K562 (cell line): ENCODE measurements around the gene MUC3A. TPM values are rescaled to one million over a fixed set of nuclear protein-coding genes. Genes with fewer than 3 reads are reported as not detected.

ENCODE experiments used
- ATAC-seq: fragments of 200-7000 bp; cut with Tn5 transposase; 3 replicates; pipeline ENCODE4 v1.9.1; 2020; ENCODE audit warnings: moderate library complexity
- BruUV-seq: library from RNA; stranded (reverse); fragments of 400-500 nt; replicated peaks from 2 replicates; lab custom pipeline; 2021; lab: Mats Ljungman, UMichigan
- CTCF ChIA-PET: fragments of 300-600 bp; formaldehyde crosslinking; extraction: SDS; loops from one replicate; lab custom pipeline; 2021; ENCODE audit warnings: low intra/inter-chr PET ratio; lab: Yijun Ruan, JAX
- POLR2A ChIA-PET: fragments of 300-600, 350-650 bp; sonication (Branson Sonifier 250); formaldehyde crosslinking; extraction: SDS; loops from one replicate; lab custom pipeline; 2021; ENCODE audit warnings: antibody characterized with exemption, inconsistent platforms; lab: Yijun Ruan, JAX
- DNase-seq, 4 experiments: peaks; one replicate each; pipeline versions ENCODE4 v3.0.0 to v3.0.0-alpha.2; 2011 to 2018; ENCODE audit warnings: low spot score in 3 of 4, mixed read lengths in 3 of 4; ENCODE audit errors: extremely low read depth in 1 of 4
- FAIRE-seq: peaks from 2 replicates; lab custom pipeline; 2011; peaks lifted over from hg19 to GRCh38; lab: Jason Lieb, UNC
- H2AFZ ChIP-seq: 2 replicates; pipeline ENCODE4 v1.6.0; 2011; ENCODE audit warnings: low read depth, low read length, control low read depth, inconsistent platforms
- H3K27ac ChIP-seq: fragments of 200-600 bp; 3 replicates; pipeline ENCODE4 v1.8.0; 2011; ENCODE audit warnings: low read depth, mild to moderate bottlenecking, control low read depth, inconsistent platforms, low read length, moderate library complexity, mixed read lengths; ENCODE audit errors: extremely low read depth
- H3K27me3 ChIP-seq, 2 experiments: fragments of 300-600 bp in 1 of 2; 2 replicates in 1 of 2; 3 replicates in 1 of 2; pipeline versions ENCODE4 v1.6.0 to v1.8.0; 2011; ENCODE audit warnings: inconsistent platforms in 2 of 2, low read length in 2 of 2, mild to moderate bottlenecking in 1 of 2, mixed read lengths in 1 of 2, moderate library complexity in 1 of 2; ENCODE audit not compliant: control insufficient read depth in 2 of 2, insufficient read depth in 2 of 2
- H3K36me3 ChIP-seq: fragments of 300-600 bp; 3 replicates; pipeline ENCODE4 v1.8.0; 2011; ENCODE audit warnings: mild to moderate bottlenecking, low read length, inconsistent platforms; ENCODE audit not compliant: control insufficient read depth, insufficient read depth
- H3K4me1 ChIP-seq, 2 experiments: fragments of 200-600 bp in 1 of 2; replicated peaks in 1 of 2; 2 replicates in 1 of 2; 3 replicates in 1 of 2; pipeline versions ENCODE4 v1.5.1 to v1.8.0; 2011; ENCODE audit warnings: inconsistent platforms in 2 of 2, low read length in 2 of 2, mild to moderate bottlenecking in 1 of 2, mixed read lengths in 1 of 2, moderate library complexity in 1 of 2; ENCODE audit not compliant: control insufficient read depth in 2 of 2, insufficient read depth in 2 of 2
- H3K4me2 ChIP-seq: 2 replicates; pipeline ENCODE4 v1.6.1; 2011; ENCODE audit warnings: low read length, control low read depth, inconsistent platforms, mixed read lengths; ENCODE audit not compliant: insufficient read depth
- H3K4me3 ChIP-seq: fragments of 200-600 bp; sonication (generic), shearing (Covaris generic); 2 replicates; pipeline ENCODE4 v1.5.1; 2016; ENCODE audit warnings: control low read depth, inconsistent platforms
- H3K79me2 ChIP-seq: fragments of 200-600 bp; 3 replicates; pipeline ENCODE4 v1.8.0; 2011; ENCODE audit warnings: low read length, inconsistent platforms; ENCODE audit not compliant: control insufficient read depth, insufficient read depth
- H3K9ac ChIP-seq, 2 experiments: 2 replicates each; pipeline versions ENCODE4 v1.6.0 to v1.6.1; 2011; ENCODE audit warnings: low read depth in 2 of 2, low read length in 2 of 2, control low read depth in 1 of 2, inconsistent platforms in 1 of 2, mild to moderate bottlenecking in 1 of 2, mixed read lengths in 1 of 2; ENCODE audit not compliant: insufficient read depth in 1 of 2
- H3K9me1 ChIP-seq: one replicate; pipeline ENCODE4 v1.6.0; 2011; ENCODE audit warnings: inconsistent platforms, mild to moderate bottlenecking, low read length, moderate library complexity; ENCODE audit not compliant: control insufficient read depth, insufficient read depth
- H3K9me3 ChIP-seq: replicated peaks from 2 replicates; pipeline ENCODE4 v1.5.1; 2011; ENCODE audit warnings: low read depth, low read length, inconsistent platforms; ENCODE audit not compliant: control insufficient read depth, insufficient read depth
- H4K20me1 ChIP-seq: replicated peaks from 2 replicates; pipeline ENCODE4 v1.6.1; 2011; ENCODE audit warnings: low read length, inconsistent platforms, mixed read lengths; ENCODE audit not compliant: control insufficient read depth, insufficient read depth
- CREB3 ChIP-seq: fragments of 450-650 bp; conservative IDR thresholded peaks from 2 replicates; pipeline ENCODE4 v1.6.1; 2016; ENCODE audit warnings: missing genetic modification characterization, low read depth, mild to moderate bottlenecking, missing compliant biosample characterization, moderate library complexity
- FOXJ2 ChIP-seq: fragments of 200-800 bp; sonication (Bioruptor generic); IDR thresholded peaks from 2 replicates; pipeline ENCODE4 v1.6.1; 2016; ENCODE audit warnings: missing genetic modification characterization, missing compliant biosample characterization
- GABPA ChIP-seq: fragments of 200-800 bp; sonication (Bioruptor generic); conservative IDR thresholded peaks from 2 replicates; pipeline ENCODE4 v1.6.1; 2016; ENCODE audit warnings: low read depth, missing genetic modification characterization, missing compliant biosample characterization
- HEY1 ChIP-seq: fragments of 250-450 bp; sonication (Bioruptor Pico); IDR thresholded peaks from 2 replicates; pipeline ENCODE4 v1.5.0; 2020; ENCODE audit warnings: mild to moderate bottlenecking, moderate library complexity, borderline replicate concordance
- KLF1 ChIP-seq: fragments of 450-650 bp; IDR thresholded peaks from 2 replicates; pipeline ENCODE4 v1.6.1; 2016; ENCODE audit warnings: missing genetic modification characterization, missing compliant biosample characterization
- OTX1 ChIP-seq: fragments of 450-650 bp; formaldehyde crosslinking; IDR thresholded peaks from 2 replicates; pipeline ENCODE4 v1.4.0; 2022; ENCODE audit warnings: mild to moderate bottlenecking
- PHF21A ChIP-seq: fragments of 450-650 bp; IDR thresholded peaks from 2 replicates; pipeline ENCODE4 v1.6.1; 2017; ENCODE audit warnings: low read depth, borderline replicate concordance
- POLR2A ChIP-seq: fragments of 450-650 bp; conservative IDR thresholded peaks from 2 replicates; pipeline ENCODE4 v1.6.1; 2016
- PURB ChIP-seq: sonication (generic); formaldehyde crosslinking; IDR thresholded peaks from 2 replicates; pipeline ENCODE4 v1.9.0; 2021; ENCODE audit warnings: low read depth, mild to moderate bottlenecking, missing genetic modification reagents
- RERE ChIP-seq: sonication (generic); formaldehyde crosslinking; IDR thresholded peaks from 2 replicates; pipeline ENCODE4 v1.8.0; 2023; ENCODE audit warnings: missing genetic modification reagents, mild to moderate bottlenecking, borderline replicate concordance
- SMARCA5 ChIP-seq: fragments of 450-650 bp; IDR thresholded peaks from 2 replicates; pipeline ENCODE4 v1.6.1; 2016
- SMARCB1 ChIP-seq: IDR thresholded peaks from 2 replicates; pipeline ENCODE4 v1.6.1; 2011; ENCODE audit warnings: improper control_type of control experiment, low read depth; ENCODE audit not compliant: insufficient read length
- ZFX ChIP-seq: sonication (generic); formaldehyde crosslinking; IDR thresholded peaks from 2 replicates; pipeline ENCODE4 v1.8.0; 2022; ENCODE audit warnings: mild to moderate bottlenecking, missing genetic modification reagents, moderate library complexity
- ZNF445 ChIP-seq: fragments of 250-450 bp; sonication (Bioruptor Pico); IDR thresholded peaks from 2 replicates; pipeline ENCODE4 v1.4.0; 2020; ENCODE audit warnings: low read depth, mild to moderate bottlenecking, moderate library complexity
- WGBS: fragments of 100-300 bp; shearing (Covaris generic); methylation state at CpG from one replicate; pipeline ENCODE4 v1.1.6; 2016; ENCODE audit warnings: low coverage, mixed read lengths; ENCODE audit not compliant: insufficient coverage; ENCODE audit errors: missing lambda C conversion rate; 5-methylcytosine and 5-hydroxymethylcytosine counted together
- in situ Hi-C: fragments of 300-500 bp; cut with MboI; formaldehyde crosslinking; loops from 4 replicates; pipeline ENCODE4 v1.15.0; 2018; ENCODE audit warnings: inconsistent platforms, mixed read lengths
- intact Hi-C: fragments of 100-400 bp; cut with micrococcal nuclease; formaldehyde crosslinking; loops from 2 replicates; pipeline ENCODE4 v1.14.2; 2022
- polyA plus RNA-seq, 8 experiments: library from polyadenylated mRNA; depleted of rRNA in 4 of 8; stranded (reverse) in 5 of 8; unstranded in 3 of 8; fragments of >200 nt; fragmentation: Nextera tagmentation in 2 of 8; fragmentation: Illumina TruSeq in 1 of 8; extraction: Ambion mirVana in 2 of 8; extraction: Trizol in 1 of 8; gene quantifications; 2 replicates each; pipeline versions ENCODE4 v1.2.1 to v1.2.3, GENCODE V29; 2011 to 2014; ENCODE audit warnings: inconsistent platforms in 1 of 8, missing spikeins in 1 of 8
- total RNA-seq, 7 experiments: library from RNA; depleted of rRNA in 6 of 7; stranded (reverse); fragments of >200 nt in 6 of 7; fragmentation: Illumina TruSeq in 2 of 7; extraction: Trizol in 2 of 7; gene quantifications; 2 replicates each; pipeline versions ENCODE4 v1.2.1 to v1.2.3, GENCODE V29; 2011 to 2021; ENCODE audit warnings: low replicate concordance in 1 of 7
- TF ChIP-seq, protein P1 (sequence below): fragments of 250-450 bp; sonication (Bioruptor Pico); IDR thresholded peaks from 2 replicates; pipeline ENCODE4 v1.4.0; 2020; ENCODE audit warnings: mild to moderate bottlenecking, moderate library complexity

MUC3A gene
- total and polyA plus RNA-seq, 9 of the 15 experiments (the other 6 are each of a cell fraction or from before 2014, with no cell fraction given) = 0.06 to 2.2 (median 0.20) TPM; not detected in 1

GRCh38 chr7:100959894-100960293 is 10.6 kb downstream of the MUC3A start:
- in situ Hi-C loops = no loop called here
- no peak for TF ChIP-seq SMARCB1
- no peak for TF ChIP-seq FOXJ2 (tag)
- TF ChIP-seq PURB = no peak
- TF ChIP-seq SMARCA5 = no peak
- TF ChIP-seq RERE (CRISPR knock-in tag) = no peak
- TF ChIP-seq GABPA (tag) = no peak
- TF ChIP-seq POLR2A = no peak
- TF ChIP-seq, protein P1, sequence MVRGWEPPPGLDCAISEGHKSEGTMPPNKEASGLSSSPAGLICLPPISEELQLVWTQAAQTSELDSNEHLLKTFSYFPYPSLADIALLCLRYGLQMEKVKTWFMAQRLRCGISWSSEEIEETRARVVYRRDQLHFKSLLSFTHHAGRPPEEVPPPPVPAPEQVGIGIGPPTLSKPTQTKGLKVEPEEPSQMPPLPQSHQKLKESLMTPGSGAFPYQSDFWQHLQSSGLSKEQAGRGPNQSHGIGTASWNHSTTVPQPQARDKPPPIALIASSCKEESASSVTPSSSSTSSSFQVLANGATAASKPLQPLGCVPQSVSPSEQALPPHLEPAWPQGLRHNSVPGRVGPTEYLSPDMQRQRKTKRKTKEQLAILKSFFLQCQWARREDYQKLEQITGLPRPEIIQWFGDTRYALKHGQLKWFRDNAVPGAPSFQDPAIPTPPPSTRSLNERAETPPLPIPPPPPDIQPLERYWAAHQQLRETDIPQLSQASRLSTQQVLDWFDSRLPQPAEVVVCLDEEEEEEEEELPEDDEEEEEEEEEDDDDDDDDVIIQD (CRISPR knock-in tag) = no peak
- no peak for TF ChIP-seq CREB3 (tag)
- no peak for TF ChIP-seq OTX1
- no peak for TF ChIP-seq PHF21A
- no peak for TF ChIP-seq KLF1 (tag)
- TF ChIP-seq ZNF445 (CRISPR knock-in tag) = no peak
- TF ChIP-seq HEY1 (CRISPR knock-in tag) = no peak
- TF ChIP-seq ZFX (CRISPR knock-in tag) = no peak
- intact Hi-C loops = no loop called here
- H3K4me2 ChIP-seq = no peak overlapping the region
- no peak overlapping the region for H2AFZ ChIP-seq
- no peaks in the 10 kb centered on the region for H3K9me3 ChIP-seq
- POLR2A ChIA-PET = interaction anchor here (0.6 to 1.8 kb wide), 3 partner anchors 10 to 1084 kb away, joined by 3 to 8 read pairs (median 3); partner anchors contain the start of gene MUC3A
- H3K4me3 ChIP-seq = no peak overlapping the region
- H3K4me1 ChIP-seq = peaks cover 0 to 4% of the 10 kb centered on the region in 2 experiments; a peak in 1 of 5 replicates
- peaks cover 37 to 67% of the 10 kb centered on the region in 2 experiments for H3K27me3 ChIP-seq
- peaks cover 2% of the 10 kb centered on the region for H3K9me1 ChIP-seq
- CTCF ChIA-PET = no interaction called here
- H3K36me3 ChIP-seq = no peaks in the 10 kb centered on the region
- no peak for DNase-seq
- no peak for FAIRE-seq
- 0% methylated on average over 2 of the region's 2 CpGs for WGBS
- BruUV-seq = no TSS peak
- H3K79me2 ChIP-seq = no peaks in the 10 kb centered on the region
- no peak overlapping the region for H3K27ac ChIP-seq
- no peaks in the 10 kb centered on the region; the same call in 1 of the 2 replicates for H4K20me1 ChIP-seq
- no peak overlapping the region for H3K9ac ChIP-seq
- ATAC-seq = no peak
